Measurements from ENCODE around the gene CKAP5. TPM values are rescaled to one million over a fixed set of nuclear protein-coding genes. Genes with fewer than 3 reads are reported as not detected.
"Not testable (repeated sequence)": the region's sequence is repeated elsewhere in the genome, so short reads cannot be mapped to it uniquely, and the experiment has no call there.

Gene CKAP5
- total RNA-seq, 2 experiments from 2014 or later: 23.2 to 26.9 TPM

GRCh38 chr11:46800177-46800576 lies 45.9 kb downstream of the CKAP5 start:
- no peaks in the 10 kb centered on the region for H3K9me3 ChIP-seq (ENCODE audit: control insufficient read depth in 1 of 2, insufficient read depth in 1 of 2, low read length in 2 of 2)
- no peak for ATAC-seq (ENCODE audit: poor library complexity)
- no peak overlapping the region for H3K27ac Mint-ChIP-seq
- H3K4me3 Mint-ChIP-seq: no peak overlapping the region
- H3K27me3 ChIP-seq (ENCODE audit: control insufficient read depth in 1 of 2, insufficient read depth in 2 of 2, low read length in 2 of 2): no peaks in the 10 kb centered on the region
- no peak for TF ChIP-seq CTCF (IDR thresholded peaks at IDR 0.05)
- intact Hi-C loops (cut with DNase I, micrococcal nuclease): no loop called here
- H3K36me3 Mint-ChIP-seq (ENCODE audit: low read depth): peaks cover 75% of the 10 kb centered on the region
- H3K4me1 ChIP-seq (ENCODE audit: insufficient read depth, low read length): no peaks in the 10 kb centered on the region
- peaks cover 28% of the 10 kb centered on the region for H3K36me3 ChIP-seq (ENCODE audit: insufficient read depth, low read length)
- ChIA-PET POLR2A (no interaction called here), CTCF (no interaction called here)
- no peaks in the 10 kb centered on the region for H3K27me3 Mint-ChIP-seq
- DNase-seq: no peak
- no peaks in the 10 kb centered on the region for H3K4me1 Mint-ChIP-seq (ENCODE audit: low read depth)
- H3K9me3 Mint-ChIP-seq: no peaks in the 10 kb centered on the region
- no peak overlapping the region for H3K27ac ChIP-seq (ENCODE audit: low read depth in 1 of 2, low read length in 2 of 2)
- H3K4me3 ChIP-seq (ENCODE audit: low read length): no peak overlapping the region

- intact Hi-C loops (cut with DNase I, micrococcal nuclease); CTCF ChIA-PET; H3K9me3 Mint-ChIP-seq; H3K4me1 Mint-ChIP-seq (ENCODE audit: low read depth); H3K27ac ChIP-seq (ENCODE audit: low read depth in 1 of 2, low read length in 2 of 2); H3K9me3 ChIP-seq (ENCODE audit: control insufficient read depth in 1 of 2, insufficient read depth in 1 of 2, low read length in 2 of 2); POLR2A ChIA-PET; H3K4me3 Mint-ChIP-seq; DNase-seq; H3K4me1 ChIP-seq (ENCODE audit: insufficient read depth, low read length); H3K27me3 ChIP-seq (ENCODE audit: control insufficient read depth in 1 of 2, insufficient read depth in 2 of 2, low read length in 2 of 2); ATAC-seq (ENCODE audit: poor library complexity); H3K27ac Mint-ChIP-seq; H3K27me3 Mint-ChIP-seq; H3K4me3 ChIP-seq (ENCODE audit: low read length): not testable (repeated sequence)
- peaks cover 28% of the 10 kb centered on the region for H3K36me3 ChIP-seq (ENCODE audit: insufficient read depth, low read length)
- H3K36me3 Mint-ChIP-seq (ENCODE audit: low read depth): peaks cover 79% of the 10 kb centered on the region
Observed at GRCh38 chr11:46799725-46800124, 46.4 kb downstream of the CKAP5 start.

- TF ChIP-seq CTCF (IDR thresholded peaks at IDR 0.05): no peak
- ChIA-PET CTCF (no interaction called here), POLR2A (no interaction called here)
- Mint-ChIP-seq H3K4me1 (ENCODE audit: low read depth) (no peaks in the 10 kb centered on the region), H3K27me3 (no peaks in the 10 kb centered on the region), H3K27ac (no peak overlapping the region), H3K9me3 (no peaks in the 10 kb centered on the region), H3K36me3 (ENCODE audit: low read depth) (peaks cover 92% of the 10 kb centered on the region), H3K4me3 (no peak overlapping the region)
- ATAC-seq (ENCODE audit: poor library complexity): no peak
- intact Hi-C loops (cut with DNase I, micrococcal nuclease): no loop called here
- no peaks in the 10 kb centered on the region for H3K27me3 ChIP-seq (ENCODE audit: control insufficient read depth in 1 of 2, insufficient read depth in 2 of 2, low read length in 2 of 2)
- no peak overlapping the region for H3K27ac ChIP-seq (ENCODE audit: low read depth in 1 of 2, low read length in 2 of 2)
- H3K9me3 ChIP-seq (ENCODE audit: control insufficient read depth in 1 of 2, insufficient read depth in 1 of 2, low read length in 2 of 2): no peaks in the 10 kb centered on the region
- no peak for DNase-seq
- H3K4me3 ChIP-seq (ENCODE audit: low read length): no peak overlapping the region
- H3K36me3 ChIP-seq (ENCODE audit: insufficient read depth, low read length): peaks cover 58% of the 10 kb centered on the region
- H3K4me1 ChIP-seq (ENCODE audit: insufficient read depth, low read length): no peaks in the 10 kb centered on the region
Observed at GRCh38 chr11:46778416-46778815, 67.7 kb downstream of the CKAP5 start.

- no peaks in the 10 kb centered on the region for H3K9me3 Mint-ChIP-seq
- POLR2A ChIA-PET: no interaction called here
- no peaks in the 10 kb centered on the region for H3K4me1 Mint-ChIP-seq (ENCODE audit: low read depth)
- Histone ChIP-seq H3K27me3 (ENCODE audit: control insufficient read depth in 1 of 2, insufficient read depth in 2 of 2, low read length in 2 of 2) (no peaks in the 10 kb centered on the region), H3K4me1 (ENCODE audit: insufficient read depth, low read length) (no peaks in the 10 kb centered on the region), H3K27ac (ENCODE audit: low read depth in 1 of 2, low read length in 2 of 2) (no peak overlapping the region), H3K36me3 (ENCODE audit: insufficient read depth, low read length) (peaks cover 52% of the 10 kb centered on the region), H3K9me3 (ENCODE audit: control insufficient read depth in 1 of 2, insufficient read depth in 1 of 2, low read length in 2 of 2) (no peaks in the 10 kb centered on the region), H3K4me3 (ENCODE audit: low read length) (no peak overlapping the region)
- no peak overlapping the region for H3K4me3 Mint-ChIP-seq
- ATAC-seq (ENCODE audit: poor library complexity) (no peak), DNase-seq (no peak)
- no peak overlapping the region for H3K27ac Mint-ChIP-seq
- intact Hi-C loops (cut with DNase I, micrococcal nuclease): no loop called here
- CTCF ChIA-PET: no interaction called here
- H3K27me3 Mint-ChIP-seq: no peaks in the 10 kb centered on the region
- no peak for TF ChIP-seq CTCF (IDR thresholded peaks at IDR 0.05)
- peaks cover 87% of the 10 kb centered on the region for H3K36me3 Mint-ChIP-seq (ENCODE audit: low read depth)
Observed at GRCh38 chr11:46776878-46777277, 69.2 kb downstream of the CKAP5 start.

All from CD4-positive, alpha-beta T cell (primary cell).